Panc1 (cell line): ENCODE results near the gene CAMKK2. TPM values are rescaled to one million over a fixed set of nuclear protein-coding genes. Genes with fewer than 3 reads are reported as not detected.

Experiments
- ATAC-seq: fragments of 200-7000 bp; cut with Tn5 transposase; 2 replicates; pipeline ENCODE4 v1.9.1; 2020; ENCODE audit warnings: mild to moderate bottlenecking, moderate library complexity
- BruUV-seq: library from RNA; stranded (reverse); fragments of 400-500 nt; replicated peaks from 2 replicates; lab custom pipeline; 2021; lab: Mats Ljungman, UMichigan
- CTCF ChIA-PET: fragments of 300-600 bp; sonication (Branson Sonifier 250); formaldehyde crosslinking; loops from one replicate; lab custom pipeline; 2022; ENCODE audit warnings: antibody characterized with exemption; lab: Charles Lee
- POLR2A ChIA-PET: fragments of 300-600 bp; sonication (Branson Sonifier 250); formaldehyde crosslinking; loops from one replicate; lab custom pipeline; 2022; ENCODE audit warnings: antibody characterized with exemption; lab: Charles Lee
- DNase-seq: peaks from one replicate; pipeline ENCODE4 v3.0.0-alpha.2; 2010; ENCODE audit warnings: low read depth, low spot score
- H3K27ac ChIP-seq: 2 replicates; pipeline ENCODE4 v1.5.1; 2011; ENCODE audit warnings: mild to moderate bottlenecking, low read length, inconsistent platforms
- H3K27me3 ChIP-seq: fragments of 200-500 bp; sonication (Bioruptor generic); 2 replicates; pipeline ENCODE4 v1.6.0; 2014; ENCODE audit warnings: low read length, inconsistent platforms; ENCODE audit not compliant: control insufficient read depth, insufficient read depth
- H3K36me3 ChIP-seq: fragments of 200-500 bp; sonication (Bioruptor generic); 2 replicates; pipeline ENCODE4 v1.5.1; 2014; ENCODE audit warnings: inconsistent platforms, mild to moderate bottlenecking, low read length, moderate library complexity; ENCODE audit not compliant: control insufficient read depth, insufficient read depth
- H3K4me1 ChIP-seq: 2 replicates; pipeline ENCODE4 v1.5.1; 2011; ENCODE audit warnings: inconsistent platforms, mild to moderate bottlenecking, low read length, moderate library complexity; ENCODE audit not compliant: control insufficient read depth, insufficient read depth
- H3K4me3 ChIP-seq, 2 experiments: 2 replicates each; pipeline ENCODE4 v1.5.1; 2011 to 2012; ENCODE audit warnings: low read depth in 2 of 2, low read length in 2 of 2, mild to moderate bottlenecking in 2 of 2, inconsistent platforms in 1 of 2, moderate library complexity in 1 of 2
- H3K9me3 ChIP-seq: fragments of 200-500 bp; sonication (Bioruptor generic); 2 replicates; pipeline ENCODE4 v1.5.1; 2014; ENCODE audit warnings: low read depth, mild to moderate bottlenecking, inconsistent platforms, low read length, moderate library complexity; ENCODE audit not compliant: control insufficient read depth, insufficient read depth
- CTCF ChIP-seq: fragments of 450-650 bp; IDR thresholded peaks from 2 replicates; pipeline ENCODE4 v1.5.1; 2017; ENCODE audit warnings: mild to moderate bottlenecking
- POLR2AphosphoS5 ChIP-seq: IDR thresholded peaks from 2 replicates; pipeline ENCODE4 v1.6.1; 2012; ENCODE audit warnings: mild to moderate bottlenecking, low read depth, low read length, moderate library complexity
- REST ChIP-seq, 2 experiments: IDR thresholded peaks; 2 replicates each; pipeline ENCODE4 v1.6.1; 2011 to 2012; ENCODE audit warnings: low read depth in 2 of 2, control low read depth in 1 of 2, low read length in 1 of 2, mild to moderate bottlenecking in 1 of 2, moderate library complexity in 1 of 2; ENCODE audit not compliant: insufficient read depth in 1 of 2
- SIN3A ChIP-seq: IDR thresholded peaks from 2 replicates; pipeline ENCODE4 v1.6.1; 2012; ENCODE audit warnings: low read depth, mild to moderate bottlenecking, low read length, moderate library complexity, borderline replicate concordance; ENCODE audit not compliant: insufficient read depth
- TCF7L2 ChIP-seq: IDR thresholded peaks from 2 replicates; pipeline ENCODE4 v1.6.1; 2011; ENCODE audit warnings: mild to moderate bottlenecking, low read depth, low read length, inconsistent platforms
- in situ Hi-C: cut with HindIII; loops from 2 replicates; pipeline ENCODE4 v1.10.0; 2016; ENCODE audit warnings: low sequenced_read_pairs, low pct_unique_long_range_greater_than_20kb
- intact Hi-C: fragments of 100-400 bp; cut with micrococcal nuclease; formaldehyde crosslinking; loops from one replicate; pipeline ENCODE4 v1.10.0; 2022; ENCODE audit not compliant: unreplicated experiment
- total RNA-seq: library from RNA; stranded (reverse); gene quantifications from one replicate; pipeline ENCODE4 v1.2.1, GENCODE V29; 2021; ENCODE audit not compliant: unreplicated experiment

The CAMKK2 gene
- total RNA-seq, 1 experiment from 2014 or later: 37.8 TPM

- DNase-seq (no peak), ATAC-seq (no peak)
- in situ Hi-C loops: no loop called here
- TF ChIP-seq CTCF: no peak
- no peak for TF ChIP-seq SIN3A
- no peak for TF ChIP-seq POLR2AphosphoS5
- Histone ChIP-seq H3K4me3 (no peak overlapping the region), H3K36me3 (no peaks in the 10 kb centered on the region), H3K9me3 (no peaks in the 10 kb centered on the region), H3K4me1 (no peaks in the 10 kb centered on the region), H3K27ac (no peak overlapping the region), H3K27me3 (no peaks in the 10 kb centered on the region)
- ChIA-PET POLR2A (interaction anchor here (0.7 kb wide), 1 partner anchor 45 kb away, joined by 5 read pairs; no protein-coding TSS in a partner anchor), CTCF (no interaction called here)
- intact Hi-C loops: no loop called here
- no TSS peak for BruUV-seq
Measured at GRCh38 chr12:121274036-121274763, 22.3 kb downstream of the CAMKK2 start.

DNA sequence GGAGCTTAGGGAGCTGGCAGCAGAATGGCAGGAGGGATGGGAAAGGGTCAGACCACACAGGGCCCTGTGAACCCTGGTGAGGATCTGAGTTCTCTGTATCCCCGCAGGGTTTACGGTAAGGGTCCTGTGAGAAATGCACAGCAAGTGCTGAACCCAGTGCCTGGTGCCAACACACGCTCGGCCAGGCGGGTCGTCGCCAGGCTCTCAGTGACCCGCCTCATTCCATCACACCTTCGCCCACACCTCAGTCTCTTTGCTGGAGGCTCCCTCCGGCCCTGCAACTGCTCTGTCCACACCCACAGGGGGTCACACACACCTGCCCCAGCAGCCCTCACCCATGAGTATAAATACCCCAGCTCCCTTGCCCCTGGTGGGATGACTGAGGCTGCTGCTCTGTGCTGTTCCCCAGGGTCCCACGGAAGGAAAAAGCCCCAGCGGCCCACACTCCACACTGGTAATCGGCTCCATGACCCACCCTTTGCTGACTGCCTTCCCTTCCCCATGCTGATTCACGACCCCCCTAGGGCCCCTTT, 23.1 kb downstream of the CAMKK2 start:
- Histone ChIP-seq H3K4me3 (no peak overlapping the region), H3K4me1 (no peaks in the 10 kb centered on the region), H3K27me3 (no peaks in the 10 kb centered on the region), H3K36me3 (no peaks in the 10 kb centered on the region), H3K27ac (no peak overlapping the region), H3K9me3 (no peaks in the 10 kb centered on the region)
- TF ChIP-seq POLR2AphosphoS5: no peak
- TF ChIP-seq REST (IDR thresholded peaks at IDR 0.05; ENCODE audit: insufficient read depth in 1 of 2, low read depth in 2 of 2, low read length in 1 of 2): no peak
- TF ChIP-seq TCF7L2: no peak
- no peak for TF ChIP-seq SIN3A
- TF ChIP-seq CTCF: no peak
- DNase-seq (no peak), ATAC-seq (no peak)
- intact Hi-C loops (no loop called here), in situ Hi-C loops (no loop called here)
- no TSS peak for BruUV-seq
- POLR2A ChIA-PET: no interaction called here
- CTCF ChIA-PET: no interaction called here
